Germinal center (tissue), 1 donor: ENCODE measurements around the gene BMP8A.
"Not testable (repeated sequence)": the region's sequence is repeated elsewhere in the genome, so short reads cannot be mapped to it uniquely, and the experiment has no call there.

ENCODE experiments used
- DNase-seq: peaks from one replicate; pipeline ENCODE4 v3.0.0; 2012; ENCODE audit warnings: mixed read lengths, low spot score

Gene BMP8A

GRCh38 chr1:39483276-39483675, 8.2 kb upstream of the BMP8A start:
- DNase-seq, result no peak

GRCh38 chr1:39484564-39484963, 6.9 kb upstream of the BMP8A start:
- no peak for DNase-seq

GRCh38 chr1:39485046-39485803, 6.2 kb upstream of the BMP8A start:
- no peak for DNase-seq

- no peak for DNase-seq
These were observed 3.4 kb upstream of the BMP8A start for GRCh38 chr1:39488012-39488545.

GRCh38 chr1:39488793-39489566, 2.5 kb upstream of the BMP8A start:
- no peak for DNase-seq

- DNase-seq, result no peak
These were observed 1.7 kb upstream of the BMP8A start for GRCh38 chr1:39489567-39490239.

- DNase-seq, result peak; percentile 51
These were observed 765 bp upstream of the BMP8A start for GRCh38 chr1:39490596-39491145.

GRCh38 chr1:39492118-39493042, 944 bp downstream of the BMP8A start:
- DNase-seq, result not testable (repeated sequence)

GRCh38 chr1:39493043-39493810, 1.8 kb downstream of the BMP8A start:
- not testable (repeated sequence) for DNase-seq

- DNase-seq, result no peak
These were observed 3.4 kb downstream of the BMP8A start for GRCh38 chr1:39494671-39495410.

- not testable (repeated sequence) for DNase-seq
These were observed 5.1 kb downstream of the BMP8A start for GRCh38 chr1:39496520-39496919.

- no peak for DNase-seq
These were observed 6.1 kb downstream of the BMP8A start for GRCh38 chr1:39497585-39497984.

- DNase-seq, result not testable (repeated sequence)
These were observed 6.8 kb downstream of the BMP8A start for GRCh38 chr1:39498096-39498710.

- not testable (repeated sequence) for DNase-seq
These were observed 7.4 kb downstream of the BMP8A start for GRCh38 chr1:39498821-39499220.

- no peak for DNase-seq
These were observed 8.2 kb downstream of the BMP8A start for GRCh38 chr1:39499668-39500067.

GRCh38 chr1:39500862-39501389, 9.5 kb downstream of the BMP8A start:
- no peak for DNase-seq

GRCh38 chr1:39501666-39502065, 10.2 kb downstream of the BMP8A start:
- DNase-seq, result no peak

- not testable (repeated sequence) for DNase-seq
These were observed 13.0 kb downstream of the BMP8A start for GRCh38 chr1:39504436-39504835.

GRCh38 chr1:39505289-39505688, 13.9 kb downstream of the BMP8A start:
- no peak for DNase-seq
